ENCODE results near the gene C2orf78.
"Not testable (repeated sequence)": the region's sequence is repeated elsewhere in the genome, so short reads cannot be mapped to it uniquely, and the experiment has no call there.

C2orf78 gene

GRCh38 chr2:73746877-73747208 is 37.1 kb upstream of the C2orf78 start:
- no peak for TF ChIP-seq CTCF (IDR thresholded peaks at IDR 0.05; ENCODE audit: insufficient read depth, low read length, missing control alignments)
- POLR2A ChIA-PET = no interaction called here
- H3K4me3 ChIP-seq (ENCODE audit: low read depth, low read length) = no peak overlapping the region
- no peak for DNase-seq (ENCODE audit: low read depth, low spot score)
- CTCF ChIA-PET = interaction anchor here (0.8 kb wide), 1 partner anchor 18 kb away, joined by 3 read pairs; no protein-coding TSS in a partner anchor

DNA sequence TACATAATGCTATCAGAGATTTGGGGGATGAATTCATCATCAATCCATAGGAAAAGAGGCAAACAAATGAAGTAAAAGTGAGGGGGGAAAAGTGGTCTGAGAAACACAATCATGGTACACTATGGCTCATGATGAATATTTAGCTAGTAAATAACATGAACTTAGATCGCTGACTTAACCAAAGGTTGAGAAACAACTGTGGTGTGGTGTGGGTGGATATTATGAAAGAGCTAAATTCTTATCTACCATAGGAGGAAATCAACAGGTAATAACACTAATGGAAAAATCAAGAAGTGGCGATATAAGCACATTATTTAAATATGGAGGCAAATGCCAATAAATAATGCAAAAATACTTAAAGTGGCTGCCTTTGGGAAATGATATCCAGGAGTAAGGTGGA is 34.7 kb upstream of the C2orf78 start:
- CTCF ChIA-PET = no interaction called here
- POLR2A ChIA-PET = no interaction called here

DNA sequence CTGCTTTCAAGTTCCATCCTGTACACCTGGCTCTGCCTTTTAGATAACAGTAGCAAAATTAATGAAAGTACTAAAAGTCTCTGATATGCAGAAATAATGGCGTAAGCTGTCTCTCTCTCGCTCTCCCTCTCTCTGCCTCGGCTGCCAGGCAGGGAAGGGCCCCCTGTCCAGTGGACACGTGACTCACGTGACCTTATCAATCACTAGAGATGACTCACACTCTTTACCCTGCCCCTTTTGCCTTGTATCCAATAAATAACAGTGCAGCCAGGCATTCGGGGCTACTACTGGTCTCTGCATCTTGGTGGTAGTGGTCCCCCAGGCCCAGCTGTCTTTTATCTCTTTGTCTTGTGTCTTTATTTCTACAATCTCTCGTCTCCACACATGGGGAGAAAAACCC is 29.7 kb upstream of the C2orf78 start:
- H3K4me3 ChIP-seq (ENCODE audit: low read depth, low read length); DNase-seq (ENCODE audit: low read depth, low spot score); POLR2A ChIA-PET: not testable (repeated sequence)
- CTCF ChIA-PET = interaction anchor here (1.7 kb wide), 1 partner anchor 23 kb away, joined by 3 read pairs; no protein-coding TSS in a partner anchor

More for the DNA sequence above, 34.7 kb upstream of the C2orf78 start:
- H3K4me3 ChIP-seq (ENCODE audit: low read depth, low read length) = no peak overlapping the region
- TF ChIP-seq CTCF (IDR thresholded peaks at IDR 0.05; ENCODE audit: insufficient read depth, low read length, missing control alignments) = no peak
- no peak for DNase-seq (ENCODE audit: low read depth, low spot score)

GRCh38 chr2:73759285-73759764 is 24.7 kb upstream of the C2orf78 start:
- DNase-seq (ENCODE audit: low read depth, low spot score) = no peak
- POLR2A ChIA-PET = no interaction called here
- CTCF ChIA-PET = no interaction called here
- TF ChIP-seq CTCF (IDR thresholded peaks at IDR 0.05; ENCODE audit: insufficient read depth, low read length, missing control alignments) = no peak
- H3K4me3 ChIP-seq (ENCODE audit: low read depth, low read length) = no peak overlapping the region

GRCh38 chr2:73759904-73760303 is 24.1 kb upstream of the C2orf78 start:
- TF ChIP-seq CTCF (IDR thresholded peaks at IDR 0.05; ENCODE audit: insufficient read depth, low read length, missing control alignments) = no peak
- POLR2A ChIA-PET = no interaction called here
- DNase-seq (ENCODE audit: low read depth, low spot score) = no peak
- CTCF ChIA-PET = interaction anchor here (0.9 kb wide), 1 partner anchor 361 kb away, joined by 3 read pairs; no protein-coding TSS in a partner anchor
- no peak overlapping the region for H3K4me3 ChIP-seq (ENCODE audit: low read depth, low read length)

DNA sequence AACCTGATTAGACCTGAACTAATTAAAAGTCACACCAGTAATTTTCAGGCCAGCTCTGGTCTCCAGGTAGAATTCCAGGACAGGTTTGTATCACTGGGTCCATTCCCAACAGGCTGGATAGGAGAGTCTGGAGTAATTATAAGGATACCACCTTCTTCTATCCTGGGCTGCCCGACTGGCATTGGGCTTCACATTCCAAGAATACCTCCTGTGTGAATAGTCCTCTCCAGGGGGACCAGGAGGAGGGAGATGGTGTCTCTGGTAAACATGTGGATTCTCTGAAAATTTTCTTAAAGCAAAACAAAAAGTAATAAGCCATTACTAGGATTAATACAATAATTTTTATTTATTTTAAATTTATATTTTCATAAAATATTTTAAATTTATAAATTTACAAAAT is 21.4 kb upstream of the C2orf78 start:
- ChIA-PET POLR2A (no interaction called here), CTCF (no interaction called here)
- no peak overlapping the region for H3K4me3 ChIP-seq (ENCODE audit: low read depth, low read length)
- no peak for DNase-seq (ENCODE audit: low read depth, low spot score)
- no peak for TF ChIP-seq CTCF (IDR thresholded peaks at IDR 0.05; ENCODE audit: insufficient read depth, low read length, missing control alignments)

GRCh38 chr2:73764945-73765344 is 19.0 kb upstream of the C2orf78 start:
- TF ChIP-seq CTCF (IDR thresholded peaks at IDR 0.05; ENCODE audit: insufficient read depth, low read length, missing control alignments) = no peak
- DNase-seq (ENCODE audit: low read depth, low spot score) = no peak
- ChIA-PET CTCF (interaction anchor here (1.1 to 1.5 kb wide), 2 partner anchors 9 to 18 kb away, joined by 3 to 4 read pairs; no protein-coding TSS in a partner anchor), POLR2A (no interaction called here)
- H3K4me3 ChIP-seq (ENCODE audit: low read depth, low read length) = no peak overlapping the region

Measured in AG04449 (cell line).